SK-N-SH treated with all-trans-retinoic acid at 6 μM for 48 hours (cell line): ENCODE data around the gene DDI2.

ENCODE experiments used
- ARNTL ChIP-seq: fragments of 450-650 bp; formaldehyde crosslinking; IDR thresholded peaks from 2 replicates; pipeline ENCODE4 v1.5.0; 2020; ENCODE audit warnings: low read depth, mild to moderate bottlenecking, moderate library complexity, borderline replicate concordance
- PPARA ChIP-seq: fragments of 250-450 bp; sonication (Bioruptor Pico); IDR thresholded peaks from 2 replicates; pipeline ENCODE4 v1.5.0; 2020; ENCODE audit warnings: mild to moderate bottlenecking, borderline replicate concordance
- RARB ChIP-seq: fragments of 250-450 bp; sonication (Bioruptor Pico); IDR thresholded peaks from 2 replicates; pipeline ENCODE4 v1.8.0; 2021; ENCODE audit warnings: mild to moderate bottlenecking, moderate library complexity
- SNAI2 ChIP-seq: fragments of 250-450 bp; sonication (Bioruptor Pico); IDR thresholded peaks from 2 replicates; pipeline ENCODE4 v1.5.0; 2020; ENCODE audit warnings: mild to moderate bottlenecking, moderate library complexity
- TF ChIP-seq, protein P1 (sequence below): fragments of 250-450 bp; sonication (Bioruptor Pico); IDR thresholded peaks from 2 replicates; pipeline ENCODE4 v1.8.0; 2021; ENCODE audit warnings: low read depth, mild to moderate bottlenecking, moderate library complexity, borderline replicate concordance

DNA sequence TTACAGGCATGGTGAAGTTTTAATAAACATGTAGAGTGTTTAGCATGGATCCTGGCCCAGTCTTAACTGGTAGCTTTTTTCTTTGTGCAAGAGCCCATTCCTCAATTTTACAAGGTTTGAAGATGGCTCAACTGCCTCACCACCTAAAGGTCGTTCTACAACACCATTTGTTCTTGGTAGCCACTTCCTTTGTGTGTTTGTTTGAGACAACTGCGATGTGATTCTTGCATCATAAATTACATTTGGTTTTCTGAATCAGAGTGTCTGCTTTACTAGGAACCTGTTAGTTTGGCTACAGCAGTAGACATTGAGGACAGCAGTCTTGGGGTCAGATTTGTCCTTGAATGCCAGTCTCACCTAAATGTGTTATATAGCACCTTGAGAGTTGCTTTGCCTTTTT lies 70.2 kb downstream of the DDI2 start:
- TF ChIP-seq ARNTL (CRISPR knock-in tag), result no peak
- no peak for TF ChIP-seq PPARA (CRISPR knock-in tag)
- TF ChIP-seq, protein P1, sequence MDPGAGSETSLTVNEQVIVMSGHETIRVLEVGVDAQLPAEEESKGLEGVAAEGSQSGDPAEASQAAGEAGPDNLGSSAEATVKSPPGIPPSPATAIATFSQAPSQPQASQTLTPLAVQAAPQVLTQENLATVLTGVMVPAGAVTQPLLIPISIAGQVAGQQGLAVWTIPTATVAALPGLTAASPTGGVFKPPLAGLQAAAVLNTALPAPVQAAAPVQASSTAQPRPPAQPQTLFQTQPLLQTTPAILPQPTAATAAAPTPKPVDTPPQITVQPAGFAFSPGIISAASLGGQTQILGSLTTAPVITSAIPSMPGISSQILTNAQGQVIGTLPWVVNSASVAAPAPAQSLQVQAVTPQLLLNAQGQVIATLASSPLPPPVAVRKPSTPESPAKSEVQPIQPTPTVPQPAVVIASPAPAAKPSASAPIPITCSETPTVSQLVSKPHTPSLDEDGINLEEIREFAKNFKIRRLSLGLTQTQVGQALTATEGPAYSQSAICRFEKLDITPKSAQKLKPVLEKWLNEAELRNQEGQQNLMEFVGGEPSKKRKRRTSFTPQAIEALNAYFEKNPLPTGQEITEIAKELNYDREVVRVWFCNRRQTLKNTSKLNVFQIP, result no peak
- no peak for TF ChIP-seq SNAI2 (CRISPR knock-in tag)
- TF ChIP-seq RARB (CRISPR knock-in tag), result no peak
